Measurements from ENCODE around the gene RIMBP2.
"Not testable (repeated sequence)": the region's sequence is repeated elsewhere in the genome, so short reads cannot be mapped to it uniquely, and the experiment has no call there.

RIMBP2 gene

GRCh38 chr12:130596241-130596640 lies 119.9 kb downstream of the RIMBP2 start:
- DNase-seq (ENCODE audit: low read depth): no peak

GRCh38 chr12:130595566-130595965 lies 120.5 kb downstream of the RIMBP2 start:
- no peak for DNase-seq (ENCODE audit: low read depth)

- no peak for DNase-seq (ENCODE audit: low read depth)
Measured at GRCh38 chr12:130593056-130593455, 123.0 kb downstream of the RIMBP2 start.

- DNase-seq (ENCODE audit: low read depth): no peak
Measured at GRCh38 chr12:130592641-130593040, 123.5 kb downstream of the RIMBP2 start.

GRCh38 chr12:130591736-130592135 lies 124.4 kb downstream of the RIMBP2 start:
- DNase-seq (ENCODE audit: low read depth): no peak

GRCh38 chr12:130590685-130591084 lies 125.4 kb downstream of the RIMBP2 start:
- DNase-seq (ENCODE audit: low read depth): no peak

- no peak for DNase-seq (ENCODE audit: low read depth)
Measured at GRCh38 chr12:130589540-130590317, 126.4 kb downstream of the RIMBP2 start.

GRCh38 chr12:130588696-130589539 lies 127.2 kb downstream of the RIMBP2 start:
- no peak for DNase-seq (ENCODE audit: low read depth)

GRCh38 chr12:130587966-130588365 lies 128.1 kb downstream of the RIMBP2 start:
- DNase-seq (ENCODE audit: low read depth): no peak

GRCh38 chr12:130584475-130584874 lies 131.6 kb downstream of the RIMBP2 start:
- DNase-seq (ENCODE audit: low read depth): not testable (repeated sequence)

GRCh38 chr12:130583800-130584199 lies 132.3 kb downstream of the RIMBP2 start:
- no peak for DNase-seq (ENCODE audit: low read depth)

GRCh38 chr12:130583317-130583716 lies 132.8 kb downstream of the RIMBP2 start:
- no peak for DNase-seq (ENCODE audit: low read depth)

GRCh38 chr12:130582286-130582685 lies 133.8 kb downstream of the RIMBP2 start:
- no peak for DNase-seq (ENCODE audit: low read depth)

GRCh38 chr12:130581782-130582181 lies 134.3 kb downstream of the RIMBP2 start:
- DNase-seq (ENCODE audit: low read depth): no peak

GRCh38 chr12:130579231-130579630 lies 136.9 kb downstream of the RIMBP2 start:
- DNase-seq (ENCODE audit: low read depth): no peak

GRCh38 chr12:130577351-130577750 lies 138.7 kb downstream of the RIMBP2 start:
- no peak for DNase-seq (ENCODE audit: low read depth)

GRCh38 chr12:130576371-130576816 lies 139.7 kb downstream of the RIMBP2 start:
- no peak for DNase-seq (ENCODE audit: low read depth)

GRCh38 chr12:130574402-130574801 lies 141.7 kb downstream of the RIMBP2 start:
- DNase-seq (ENCODE audit: low read depth): no peak

- DNase-seq (ENCODE audit: low read depth): no peak
Measured at GRCh38 chr12:130573766-130574165, 142.3 kb downstream of the RIMBP2 start.

- no peak for DNase-seq (ENCODE audit: low read depth)
Measured at GRCh38 chr12:130573235-130573634, 142.9 kb downstream of the RIMBP2 start.

GRCh38 chr12:130572553-130572952 lies 143.5 kb downstream of the RIMBP2 start:
- DNase-seq (ENCODE audit: low read depth): no peak

GRCh38 chr12:130571734-130572133 lies 144.4 kb downstream of the RIMBP2 start:
- DNase-seq (ENCODE audit: low read depth): no peak

- no peak for DNase-seq (ENCODE audit: low read depth)
Measured at GRCh38 chr12:130571089-130571488, 145.0 kb downstream of the RIMBP2 start.
